SK-N-MC (cell line): ENCODE data around the gene SMAD6.

Experiments
- EZH2 ChIP-seq: fragments of 200-600 bp; sonication (generic); IDR thresholded peaks from one replicate; pipeline ENCODE4 v1.6.1; 2017; ENCODE audit warnings: antibody characterized with exemption
- FOXP2 ChIP-seq: optimal IDR thresholded peaks from 2 replicates; pipeline ENCODE3; 2011; ENCODE audit warnings: mild to moderate bottlenecking, moderate library complexity; ENCODE audit not compliant: insufficient read depth; ENCODE audit errors: extremely low read length, control extremely low read depth
- POLR2AphosphoS5 ChIP-seq: IDR thresholded peaks from 2 replicates; pipeline ENCODE4 v1.6.1; 2012; ENCODE audit warnings: mild to moderate bottlenecking, low read depth, low read length, borderline replicate concordance

DNA sequence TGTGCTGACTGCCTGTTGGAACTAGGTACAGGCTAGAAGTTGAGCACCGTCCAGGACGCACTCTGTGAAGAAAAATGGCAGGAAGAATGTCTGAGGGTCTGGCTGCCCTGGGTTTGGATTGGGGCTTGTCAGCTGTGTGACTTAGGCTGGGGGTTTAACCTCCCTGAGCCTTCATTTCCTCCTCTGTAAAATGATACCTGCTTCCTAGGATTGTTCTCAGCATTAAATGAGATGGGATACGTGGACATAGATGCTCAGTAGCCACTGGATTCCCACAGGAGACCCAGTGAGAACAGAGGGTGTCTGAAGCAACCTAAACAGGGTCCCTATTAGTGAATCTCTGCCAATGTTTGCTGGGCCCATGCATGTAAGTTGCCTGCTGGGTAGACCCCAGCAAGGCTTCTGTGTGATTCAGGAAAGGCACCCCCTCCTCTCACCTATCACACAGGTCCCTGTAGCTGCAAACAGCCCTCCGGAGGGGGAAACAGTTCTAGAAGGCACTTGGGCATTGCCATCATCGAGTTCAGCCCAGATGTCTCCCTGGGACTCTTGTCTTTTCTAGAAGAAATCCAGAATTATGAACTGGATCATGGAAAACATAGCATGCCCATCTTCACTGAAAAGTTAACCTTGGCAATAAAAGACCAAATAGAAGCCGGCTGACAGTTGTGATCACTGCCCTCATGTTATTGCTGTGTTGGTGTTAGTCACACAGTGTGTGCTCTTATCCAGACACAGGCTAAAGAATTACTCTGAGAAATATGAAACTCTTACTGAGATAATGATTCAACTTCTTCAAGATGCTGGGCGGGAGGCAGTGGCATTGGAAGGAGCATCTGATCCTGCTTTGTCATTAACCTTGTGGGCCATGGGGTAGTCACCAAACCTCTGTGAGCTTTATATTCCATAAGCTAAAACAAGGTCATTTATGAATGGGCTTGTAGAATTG, 64.5 kb downstream of the SMAD6 start:
- TF ChIP-seq EZH2 (no peak), POLR2AphosphoS5 (no peak), FOXP2 (no peak)
